Fibroblast of lung (primary cell): ENCODE data around the gene ERFE. TPM values are rescaled to one million over a fixed set of nuclear protein-coding genes. Genes with fewer than 3 reads are reported as not detected.
A peak's percentile ranks its signal among the peaks of the same experiment; 100 is the strongest.

Source experiments
- DNase-seq, 2 donors: peaks; one replicate each; pipeline versions ENCODE4 v3.0.0 to v3.0.0-alpha.2; 2010; ENCODE audit warnings: low read depth in 2 of 2
- H2AFZ ChIP-seq: 2 replicates; pipeline ENCODE4 v1.5.1; 2012; ENCODE audit warnings: low read length, control low read depth, inconsistent platforms
- H3K27ac ChIP-seq: 2 replicates; pipeline ENCODE4 v1.5.1; 2011; ENCODE audit warnings: low read length, control low read depth; ENCODE audit not compliant: insufficient read depth
- H3K27me3 ChIP-seq: 2 replicates; pipeline ENCODE4 v1.5.1; 2011; ENCODE audit warnings: mild to moderate bottlenecking, low read length; ENCODE audit not compliant: control insufficient read depth, insufficient read depth
- H3K36me3 ChIP-seq: 2 replicates; pipeline ENCODE4 v1.5.1; 2011; ENCODE audit warnings: low read length; ENCODE audit not compliant: control insufficient read depth, insufficient read depth
- H3K4me1 ChIP-seq: 2 replicates; pipeline ENCODE4 v1.5.1; 2011; ENCODE audit warnings: low read length; ENCODE audit not compliant: control insufficient read depth, insufficient read depth; ENCODE audit errors: extremely low read depth
- H3K4me2 ChIP-seq: 2 replicates; pipeline ENCODE4 v1.5.1; 2011; ENCODE audit warnings: low read length, control low read depth; ENCODE audit not compliant: insufficient read depth; ENCODE audit errors: extremely low read depth
- H3K4me3 ChIP-seq, 4 experiments: fragments of 200-600 bp in 1 of 4; sonication (generic) in 1 of 4; replicated peaks in 1 of 4; 2 replicates each; pipeline ENCODE4 v1.5.1; 2011 to 2016; ENCODE audit warnings: low read length in 4 of 4, low read depth in 3 of 4, mild to moderate bottlenecking in 3 of 4, control low read depth in 2 of 4, inconsistent platforms in 1 of 4, mixed read lengths in 1 of 4; ENCODE audit not compliant: insufficient read depth in 1 of 4; ENCODE audit errors: control extremely low read depth in 1 of 4
- H3K79me2 ChIP-seq: 2 replicates; pipeline ENCODE4 v1.5.1; 2012; ENCODE audit warnings: mild to moderate bottlenecking, low read length, inconsistent platforms; ENCODE audit not compliant: control insufficient read depth, insufficient read depth
- H3K9ac ChIP-seq: 2 replicates; pipeline ENCODE4 v1.5.1; 2011; ENCODE audit warnings: mild to moderate bottlenecking, low read length, control low read depth; ENCODE audit not compliant: insufficient read depth
- H3K9me3 ChIP-seq: 2 replicates; pipeline ENCODE4 v1.5.1; 2012; ENCODE audit warnings: low read depth, low read length; ENCODE audit not compliant: control insufficient read depth, insufficient read depth
- H4K20me1 ChIP-seq: 2 replicates; pipeline ENCODE4 v1.5.1; 2011; ENCODE audit warnings: low read length; ENCODE audit not compliant: control insufficient read depth, insufficient read depth; ENCODE audit errors: extremely low read depth
- EZH2 ChIP-seq: IDR thresholded peaks from 2 replicates; pipeline ENCODE4 v1.5.1; 2012; ENCODE audit warnings: low read length, control low read depth, mild to moderate bottlenecking; ENCODE audit errors: missing control alignments
- polyA plus RNA-seq, 2 donors: library from polyadenylated mRNA; depleted of rRNA in 1 of 2; stranded (reverse) in 1 of 2; unstranded in 1 of 2; fragments of >200 nt; gene quantifications; 2 replicates each; pipeline ENCODE4 v1.2.1, GENCODE V29; 2011 to 2012; ENCODE audit warnings: missing spikeins in 1 of 2
- total RNA-seq: library from RNA; depleted of rRNA; stranded (reverse); fragments of >200 nt; gene quantifications from 2 replicates; pipeline ENCODE4 v1.2.1, GENCODE V29; 2014
- TF ChIP-seq, protein P1 (sequence below), 2 donors: IDR thresholded peaks in 1 of 2; conservative IDR thresholded peaks in 1 of 2; 1 replicate in 1 of 2; 2 replicates in 1 of 2; pipeline ENCODE4 v1.5.1; 2011 to 2012; ENCODE audit warnings: low read length in 2 of 2, control low read depth in 1 of 2, inconsistent platforms in 1 of 2, low read depth in 1 of 2, mild to moderate bottlenecking in 1 of 2

ERFE gene
- total and polyA plus RNA-seq, 2 donors (not counting 1 experiment from before 2014, with no cell fraction given), result 1.5 to 8.3 TPM

- no peak overlapping the region for H3K9ac ChIP-seq
- H4K20me1 ChIP-seq, result no peaks in the 10 kb centered on the region
- H3K4me3 ChIP-seq, result no peak overlapping the region
- peaks cover 17% of the 10 kb centered on the region for H3K4me1 ChIP-seq
- H2AFZ ChIP-seq, result no peak overlapping the region
- peaks cover 1% of the 10 kb centered on the region for H3K36me3 ChIP-seq
- peak in 1 of 2 donors; percentile 42 for DNase-seq
- no peaks in the 10 kb centered on the region for H3K27me3 ChIP-seq
- no peak overlapping the region for H3K4me2 ChIP-seq
- TF ChIP-seq EZH2, result no peak
- TF ChIP-seq, protein P1, sequence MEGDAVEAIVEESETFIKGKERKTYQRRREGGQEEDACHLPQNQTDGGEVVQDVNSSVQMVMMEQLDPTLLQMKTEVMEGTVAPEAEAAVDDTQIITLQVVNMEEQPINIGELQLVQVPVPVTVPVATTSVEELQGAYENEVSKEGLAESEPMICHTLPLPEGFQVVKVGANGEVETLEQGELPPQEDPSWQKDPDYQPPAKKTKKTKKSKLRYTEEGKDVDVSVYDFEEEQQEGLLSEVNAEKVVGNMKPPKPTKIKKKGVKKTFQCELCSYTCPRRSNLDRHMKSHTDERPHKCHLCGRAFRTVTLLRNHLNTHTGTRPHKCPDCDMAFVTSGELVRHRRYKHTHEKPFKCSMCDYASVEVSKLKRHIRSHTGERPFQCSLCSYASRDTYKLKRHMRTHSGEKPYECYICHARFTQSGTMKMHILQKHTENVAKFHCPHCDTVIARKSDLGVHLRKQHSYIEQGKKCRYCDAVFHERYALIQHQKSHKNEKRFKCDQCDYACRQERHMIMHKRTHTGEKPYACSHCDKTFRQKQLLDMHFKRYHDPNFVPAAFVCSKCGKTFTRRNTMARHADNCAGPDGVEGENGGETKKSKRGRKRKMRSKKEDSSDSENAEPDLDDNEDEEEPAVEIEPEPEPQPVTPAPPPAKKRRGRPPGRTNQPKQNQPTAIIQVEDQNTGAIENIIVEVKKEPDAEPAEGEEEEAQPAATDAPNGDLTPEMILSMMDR (conservative IDR thresholded peaks at IDR 0.05 in 1 of 2, IDR thresholded peaks at IDR 0.05 in 1 of 2; ENCODE audit: low read depth in 1 of 2, low read length in 2 of 2), result no peak
- H3K79me2 ChIP-seq, result no peaks in the 10 kb centered on the region
- no peaks in the 10 kb centered on the region for H3K9me3 ChIP-seq
- H3K27ac ChIP-seq, result no peak overlapping the region
Measured at GRCh38 chr2:238162846-238163441, 4.2 kb downstream of the ERFE start.

DNA sequence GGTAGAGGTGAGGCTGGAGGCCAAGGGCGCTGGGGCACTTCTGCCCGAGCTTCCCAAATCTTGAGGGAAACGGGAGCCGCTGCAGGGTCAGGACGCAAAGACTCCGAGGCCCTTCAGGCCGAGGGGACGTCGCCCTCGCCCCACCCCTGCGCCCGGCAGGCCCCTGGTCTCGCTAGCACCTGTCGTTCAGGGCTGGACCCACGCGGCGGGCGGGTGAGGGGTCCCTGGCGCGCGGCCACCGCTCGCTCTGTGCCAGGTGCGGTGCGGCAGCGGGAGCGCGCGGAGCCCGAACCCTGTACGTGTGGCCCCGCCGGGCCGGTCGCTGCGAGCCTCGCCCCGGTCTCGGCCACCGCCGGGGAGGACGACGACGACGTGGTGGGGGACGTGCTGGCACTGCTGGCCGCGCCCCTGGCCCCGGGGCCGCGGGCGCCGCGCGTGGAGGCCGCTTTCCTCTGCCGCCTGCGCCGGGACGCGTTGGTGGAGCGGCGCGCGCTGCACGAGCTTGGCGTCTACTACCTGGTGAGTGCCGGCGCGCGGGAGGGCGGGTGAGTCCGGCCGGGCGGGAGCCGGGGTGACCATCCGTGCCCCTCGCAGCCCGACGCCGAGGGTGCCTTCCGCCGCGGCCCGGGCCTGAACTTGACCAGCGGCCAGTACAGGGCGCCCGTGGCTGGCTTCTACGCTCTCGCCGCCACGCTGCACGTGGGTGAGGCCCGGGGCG lies 4.9 kb downstream of the ERFE start:
- Histone ChIP-seq H3K4me2 (peak overlapping the region; percentile 59), H3K9ac (no peak overlapping the region), H4K20me1 (no peaks in the 10 kb centered on the region), H3K9me3 (no peaks in the 10 kb centered on the region), H3K36me3 (peaks cover 7% of the 10 kb centered on the region), H3K27ac (no peak overlapping the region), H3K79me2 (no peaks in the 10 kb centered on the region), H3K4me3 (peak overlapping the region in 1 of 4 experiments; percentile 10), H3K4me1 (peaks cover 24% of the 10 kb centered on the region), H2AFZ (no peak overlapping the region), H3K27me3 (no peaks in the 10 kb centered on the region)
- TF ChIP-seq, protein P1 (conservative IDR thresholded peaks at IDR 0.05 in 1 of 2, IDR thresholded peaks at IDR 0.05 in 1 of 2; ENCODE audit: low read depth in 1 of 2, low read length in 2 of 2), result no peak
- TF ChIP-seq EZH2, result no peak
- DNase-seq, result peak in 1 of 2 donors; percentile 9

- Histone ChIP-seq H3K79me2 (no peaks in the 10 kb centered on the region), H3K4me3 (no peak overlapping the region), H2AFZ (no peak overlapping the region), H3K9ac (no peak overlapping the region), H3K4me1 (peaks cover 27% of the 10 kb centered on the region), H3K27me3 (no peaks in the 10 kb centered on the region), H4K20me1 (no peaks in the 10 kb centered on the region), H3K9me3 (no peaks in the 10 kb centered on the region), H3K36me3 (peaks cover 7% of the 10 kb centered on the region), H3K27ac (no peak overlapping the region), H3K4me2 (no peak overlapping the region)
- DNase-seq, result no peak
- TF ChIP-seq EZH2, result no peak
- TF ChIP-seq, protein P1 (conservative IDR thresholded peaks at IDR 0.05 in 1 of 2, IDR thresholded peaks at IDR 0.05 in 1 of 2; ENCODE audit: low read depth in 1 of 2, low read length in 2 of 2), result no peak
Measured at GRCh38 chr2:238164906-238165287, 6.1 kb downstream of the ERFE start.
